ENCODE results near the gene NUP214. TPM values are rescaled to one million over a fixed set of nuclear protein-coding genes. Genes with fewer than 3 reads are reported as not detected.
A peak's percentile ranks its signal among the peaks of the same experiment; 100 is the strongest.

The NUP214 gene
- total RNA-seq, 1 donor from 2014 or later: 16.4 TPM

DNA sequence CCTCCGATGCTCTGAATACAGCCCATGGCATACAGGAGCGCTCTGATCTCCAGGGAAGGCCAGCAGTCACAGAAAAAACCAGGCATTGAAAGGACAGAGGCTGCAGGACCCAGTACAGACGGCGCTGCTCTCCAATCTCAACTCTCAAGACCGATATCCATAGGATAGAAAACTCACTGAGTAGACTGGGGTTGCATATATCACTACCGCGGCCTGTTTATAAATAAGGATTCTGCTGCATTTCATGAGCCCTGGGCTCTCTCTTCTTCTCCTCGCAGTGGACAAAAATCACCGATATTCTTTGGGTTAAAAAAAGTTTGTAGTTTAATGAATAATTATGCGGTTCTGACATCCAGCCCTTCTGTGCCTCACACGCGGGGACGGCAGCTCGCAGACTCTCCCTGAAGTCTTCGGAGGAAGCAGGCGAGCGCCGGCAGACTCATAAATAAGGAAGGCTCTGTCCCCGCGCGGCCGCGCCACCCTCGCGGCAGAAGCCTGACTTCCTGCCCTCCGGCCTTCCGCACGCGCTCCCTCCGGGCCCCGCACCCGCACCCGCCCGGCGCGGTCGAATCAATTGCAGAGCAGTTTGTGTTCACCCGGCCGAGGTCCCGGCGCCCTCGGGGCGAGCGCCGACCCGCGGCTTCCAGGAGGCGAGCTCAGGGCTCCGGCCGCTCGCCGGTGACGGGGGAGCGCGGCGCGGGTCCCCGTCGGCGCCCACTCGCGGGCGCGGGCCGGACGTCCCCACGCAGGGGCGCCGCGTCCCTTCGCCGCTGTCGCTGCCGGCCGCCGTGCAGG, 150.9 kb downstream of the NUP214 start, which contains the start of gene FAM78A:
FAM78A (minus strand) TSS at position 417 of the 795 bp plus-strand sequence; CDS start at position 86, 331 bp downstream.
- DNase-seq (ENCODE audit: low read depth): no peak

DNA sequence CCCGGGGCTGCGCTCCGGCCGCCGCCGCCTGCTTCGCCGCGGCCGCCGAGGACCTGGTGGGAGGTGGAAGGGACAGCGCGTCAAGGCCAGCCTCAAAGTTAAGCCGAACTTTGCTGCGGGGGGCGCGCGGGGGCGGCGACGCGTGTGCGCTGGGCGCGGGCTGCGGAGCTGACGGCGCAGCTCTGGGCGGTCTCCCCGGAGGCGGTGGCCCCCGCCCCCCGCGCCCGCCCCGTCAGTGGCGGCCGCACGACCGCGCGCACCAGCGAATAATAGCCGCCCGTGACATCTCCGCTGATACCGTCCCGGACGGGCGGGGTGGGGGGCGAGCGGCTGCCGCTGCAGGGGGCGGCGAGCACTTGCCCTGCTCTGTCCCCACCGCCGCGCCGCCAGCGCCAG, 151.5 kb downstream of the NUP214 start:
- DNase-seq (ENCODE audit: low read depth): no peak

DNA sequence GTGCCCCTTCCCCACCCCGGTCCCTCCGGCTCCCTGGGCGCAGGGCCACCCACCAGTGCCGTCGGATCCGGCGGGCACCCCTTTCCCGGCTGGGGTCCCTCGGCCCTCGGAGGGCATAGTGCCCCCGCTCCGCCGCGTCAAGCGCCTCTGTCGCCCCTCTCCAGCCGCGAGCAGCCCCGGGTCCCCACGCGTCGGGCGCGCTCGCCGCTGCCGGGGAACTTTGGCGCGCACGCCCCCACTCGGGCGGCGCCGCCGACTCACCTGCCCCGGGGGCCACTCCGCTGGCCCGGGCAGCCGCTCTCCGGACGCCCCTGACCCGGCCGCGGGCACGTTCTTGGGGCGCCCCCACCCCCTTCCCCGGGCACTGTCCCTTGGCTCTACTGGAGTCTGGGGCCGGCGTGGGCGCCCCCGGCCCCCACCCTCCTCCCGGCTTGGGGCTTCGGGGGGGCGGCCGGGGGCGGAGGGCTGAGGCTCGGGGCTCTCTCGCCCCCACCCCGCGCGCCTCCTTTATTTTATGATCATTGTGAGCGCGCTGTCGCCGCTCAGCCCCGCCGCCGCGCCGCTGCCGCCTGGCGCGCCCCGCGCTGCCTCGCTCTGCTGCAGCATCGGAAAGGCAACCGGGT, 152.0 kb downstream of the NUP214 start:
- DNase-seq (ENCODE audit: low read depth): no peak

DNA sequence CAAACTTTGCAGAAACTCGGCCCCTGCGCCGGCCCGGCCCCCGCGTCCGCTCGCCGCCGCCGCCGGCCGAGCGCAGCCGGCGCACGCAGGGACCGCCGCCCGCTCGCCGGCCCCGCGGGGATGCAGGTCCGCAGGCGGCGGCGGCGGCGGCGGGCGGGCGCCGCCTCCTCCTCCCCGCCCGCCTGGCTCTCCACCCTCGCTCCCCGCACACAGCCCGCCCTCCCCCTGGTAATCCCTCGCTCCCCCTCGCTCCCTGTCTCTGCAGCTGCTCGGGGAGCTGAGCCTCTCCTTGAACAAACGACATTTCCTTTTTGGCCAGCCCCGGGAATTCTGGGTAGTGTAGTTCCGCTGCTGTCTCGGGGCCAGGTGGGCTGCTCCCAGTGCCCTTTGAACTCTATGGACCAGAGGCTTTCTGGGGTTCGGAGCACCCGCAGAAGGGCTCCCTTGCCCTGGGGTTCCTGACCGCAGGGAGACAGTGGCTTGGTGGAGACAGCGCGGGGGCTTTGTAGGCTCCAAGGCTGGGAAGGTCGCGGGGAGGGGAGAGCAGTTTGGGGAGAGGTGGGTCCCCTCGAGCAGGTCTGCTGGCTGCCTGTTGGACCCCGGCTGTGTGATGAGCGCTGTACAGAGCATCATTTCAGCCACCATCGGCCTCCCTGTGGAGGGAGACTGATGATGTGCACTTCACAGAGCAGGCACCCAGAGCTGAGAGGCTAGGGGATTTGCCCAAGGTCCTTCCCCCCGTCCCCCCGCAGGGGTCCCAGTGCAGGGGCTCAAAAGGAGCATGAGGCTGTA, 152.7 kb downstream of the NUP214 start:
- peak; percentile 94 for DNase-seq (ENCODE audit: low read depth)

DNA sequence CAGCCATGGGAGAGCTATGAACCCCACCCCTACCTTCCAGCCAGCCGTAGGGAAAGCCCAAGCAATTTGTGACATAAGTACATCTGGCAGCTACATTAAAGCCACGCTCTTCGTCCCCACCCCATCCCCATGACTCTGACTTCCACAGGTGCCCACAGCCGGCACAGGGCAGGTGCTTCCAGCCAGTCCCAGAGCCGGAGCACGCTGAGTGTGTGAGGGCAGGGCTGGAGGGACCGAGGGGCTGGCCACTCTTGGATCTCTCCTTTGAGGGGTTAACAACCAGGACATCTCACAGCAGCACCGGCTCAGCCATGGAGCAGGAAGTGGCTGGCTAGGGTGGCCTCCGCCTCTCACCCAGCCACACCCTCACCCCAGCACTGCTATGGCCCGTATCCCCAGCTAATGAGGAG, 153.3 kb downstream of the NUP214 start:
- no peak for DNase-seq (ENCODE audit: low read depth)

DNA sequence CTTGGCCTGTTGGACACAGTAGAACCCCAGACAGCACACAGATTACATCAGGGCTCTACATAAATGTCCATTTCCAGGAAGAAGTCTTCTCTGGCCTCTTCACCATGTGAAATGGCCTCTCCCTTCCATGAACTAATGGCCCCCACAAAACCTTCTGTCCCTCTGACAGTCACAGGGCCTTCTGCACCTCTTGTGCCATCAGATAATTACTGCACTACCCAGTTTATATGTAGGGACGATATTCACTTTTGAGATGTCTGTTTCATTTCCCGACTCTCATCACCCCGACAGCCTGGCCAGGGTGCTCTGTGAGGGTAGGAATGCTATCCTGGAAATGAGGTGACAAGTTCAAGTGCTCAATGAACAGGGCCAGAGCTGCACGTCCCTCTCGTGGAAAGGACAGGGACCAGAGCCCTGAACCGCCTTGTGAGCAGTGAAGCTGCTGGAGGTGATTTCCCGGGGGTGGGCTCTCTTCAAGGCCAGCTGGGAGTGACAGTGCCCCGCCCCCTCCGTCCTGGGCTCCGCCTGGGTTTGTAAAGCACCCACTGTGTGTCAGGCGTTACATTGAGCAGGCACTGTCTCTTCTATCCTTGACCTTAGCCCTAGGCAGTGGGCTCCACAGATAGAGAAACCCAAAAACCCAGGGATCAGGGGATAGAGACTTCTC, 153.9 kb downstream of the NUP214 start:
- no peak for DNase-seq (ENCODE audit: low read depth)

DNA sequence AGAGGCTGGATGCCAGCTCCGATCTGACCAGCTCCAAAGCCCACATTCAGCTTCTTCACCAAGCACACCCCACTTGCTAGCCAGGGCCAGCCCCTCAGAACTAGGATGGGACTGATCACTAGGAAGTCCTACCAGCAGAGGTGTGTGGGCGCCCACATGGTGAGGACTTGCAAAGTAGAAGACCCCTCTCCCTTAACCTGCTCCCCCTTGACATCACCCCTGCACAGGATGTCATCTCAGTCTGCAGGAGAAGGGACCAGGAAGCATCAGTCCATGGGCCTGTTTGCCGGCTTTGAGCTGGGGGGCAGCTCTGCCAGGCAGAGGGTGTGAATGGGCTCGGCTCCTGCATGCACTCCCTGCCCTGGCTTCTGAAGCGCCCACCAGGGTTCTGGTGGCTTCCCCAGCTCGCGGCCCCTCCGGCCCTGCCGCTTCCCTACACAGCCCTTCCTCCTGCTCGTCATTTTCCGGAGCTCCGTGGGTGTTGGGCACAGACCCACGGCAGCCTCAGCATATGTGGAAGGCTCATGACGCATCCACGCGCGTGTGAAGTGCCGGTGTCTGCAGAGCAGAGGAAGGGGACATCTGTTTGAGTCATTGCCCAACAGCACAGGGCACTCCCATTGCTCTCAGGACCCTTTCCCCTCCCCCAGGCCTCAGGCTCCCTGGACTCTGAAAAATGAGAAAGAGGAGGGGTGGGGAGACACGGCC, 154.6 kb downstream of the NUP214 start:
- DNase-seq (ENCODE audit: low read depth): no peak

DNA sequence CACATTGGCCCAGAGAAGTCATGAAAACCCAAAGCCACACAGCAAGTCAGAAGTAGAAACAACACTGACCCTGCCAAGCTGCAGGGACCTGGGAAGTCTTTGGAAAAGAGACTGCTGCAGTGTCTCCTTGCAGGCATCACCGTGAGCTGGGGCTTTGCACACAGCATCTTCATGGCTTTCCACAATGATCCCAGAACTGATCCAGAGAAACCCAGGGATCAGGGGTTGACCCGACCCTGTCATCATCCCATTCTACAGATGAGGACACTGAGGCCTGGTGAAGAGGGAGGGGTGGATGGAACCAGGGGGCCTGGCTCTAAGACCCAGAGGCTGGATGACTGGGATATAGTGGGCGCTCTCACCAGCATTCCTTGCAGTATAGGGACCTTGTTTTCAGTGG, 155.3 kb downstream of the NUP214 start:
- DNase-seq (ENCODE audit: low read depth): no peak

DNA sequence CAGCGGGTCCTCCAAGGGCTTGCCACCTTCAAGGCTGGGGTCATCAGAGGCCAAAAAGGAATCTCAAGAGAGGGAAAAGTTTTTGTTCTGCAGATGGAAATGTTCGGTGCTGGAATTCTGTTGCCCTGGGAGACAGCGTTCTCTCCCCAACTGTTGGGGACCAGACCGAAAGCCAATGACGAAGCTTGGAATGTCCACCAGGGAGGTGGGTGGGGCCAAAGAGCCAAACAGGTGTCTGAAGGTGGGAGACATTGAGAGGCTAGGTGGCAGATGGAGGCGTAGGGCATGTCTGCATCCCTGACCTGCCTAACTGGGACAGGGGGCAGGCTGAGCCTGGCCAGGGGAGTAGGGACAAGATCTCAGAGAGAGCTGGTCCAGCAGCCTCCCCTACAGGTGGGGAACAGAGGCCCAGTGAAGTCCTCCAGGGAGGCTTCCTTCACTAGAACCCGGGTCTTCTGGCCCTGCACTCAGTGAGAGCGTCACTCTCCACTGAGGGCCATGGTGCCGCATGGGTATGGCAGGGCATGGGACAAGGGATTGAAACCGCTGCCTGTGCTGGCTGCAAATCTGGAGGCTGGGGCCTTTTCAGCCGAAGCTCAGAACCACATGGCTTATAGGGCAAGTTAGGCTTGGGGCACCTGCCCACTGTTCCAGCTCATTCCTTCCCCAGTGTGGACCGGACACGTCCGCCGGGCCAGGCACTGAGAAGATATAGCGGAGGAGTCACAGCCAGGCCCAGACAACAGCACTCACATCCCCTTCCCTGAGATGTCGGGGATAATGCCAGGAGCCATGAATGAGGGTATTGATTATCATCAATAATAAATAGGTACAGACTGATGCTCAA, 156.0 kb downstream of the NUP214 start:
- DNase-seq (ENCODE audit: low read depth): no peak

DNA sequence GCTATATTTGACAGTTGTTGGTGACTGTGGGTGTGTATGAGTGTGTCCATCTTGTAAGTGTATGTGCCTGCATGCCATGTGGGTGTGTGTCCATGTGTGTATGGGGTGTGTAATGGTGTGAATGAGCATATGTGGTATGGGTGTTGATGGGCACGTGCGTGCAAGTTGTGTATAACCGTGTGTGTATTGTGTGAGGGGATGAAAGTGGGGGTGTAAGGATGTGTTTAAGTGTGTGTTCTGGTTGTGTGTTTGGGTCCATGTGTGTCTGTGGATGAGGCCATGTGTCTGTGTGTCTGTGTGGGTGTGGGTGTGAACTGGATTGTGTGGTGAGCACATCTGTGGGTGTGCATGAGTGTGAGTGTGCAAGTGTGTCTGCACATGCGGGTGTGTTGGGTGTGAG, 156.8 kb downstream of the NUP214 start:
- no peak for DNase-seq (ENCODE audit: low read depth)

DNA sequence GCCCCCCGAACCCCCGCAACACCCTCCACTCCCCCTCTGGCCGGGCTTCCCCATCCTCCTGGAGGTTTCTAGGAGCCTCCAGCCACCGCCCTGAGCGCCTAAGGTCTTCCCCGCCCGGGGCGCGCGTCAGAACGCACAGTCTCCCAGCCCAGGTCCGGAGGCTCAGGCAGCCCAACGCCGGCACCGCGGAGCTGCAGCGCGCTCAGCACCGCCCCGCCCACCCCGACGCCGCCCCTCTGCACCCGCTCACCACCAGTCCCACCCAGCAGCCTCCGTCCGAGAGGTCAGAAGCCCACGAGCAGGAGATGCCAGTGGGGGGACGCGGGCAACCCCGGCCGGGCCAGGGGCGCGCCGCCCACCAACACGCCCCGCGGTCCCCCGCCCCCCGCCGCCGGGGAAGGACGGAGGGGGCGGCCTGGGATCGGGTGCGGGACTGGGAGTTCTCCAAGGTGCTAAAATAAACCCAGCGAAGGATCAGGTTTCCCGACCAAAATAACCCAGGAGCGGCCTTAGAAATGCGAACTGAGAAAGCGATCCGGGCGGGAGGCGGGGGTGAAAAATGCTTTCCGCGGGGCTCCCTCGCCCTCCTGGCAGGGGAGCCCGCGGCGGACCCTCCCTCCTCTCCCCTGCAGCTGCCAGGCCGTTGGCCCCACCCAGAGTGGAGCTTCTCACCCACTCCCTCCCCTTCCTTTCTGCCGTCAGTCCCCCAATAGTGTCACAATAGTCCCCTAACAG, 157.5 kb downstream of the NUP214 start:
- peak; percentile 81 for DNase-seq (ENCODE audit: low read depth)

Other genes with a start within 250 kb of the NUP214 start
- not detected in 2 replicates for gene QRFP, start 228.8 kb upstream of the NUP214 start, total RNA-seq
- gene FIBCD1, start 186.3 kb upstream of the NUP214 start, total RNA-seq: 0.36 and 0.48 TPM in 2 replicates
- 0.03 and 0.26 TPM in 2 replicates for gene LAMC3, start 116.4 kb upstream of the NUP214 start, total RNA-seq
- 75.4 and 163 TPM in 2 replicates for gene AIF1L, start 29.1 kb upstream of the NUP214 start, total RNA-seq
- 6.1 and 7.0 TPM in 2 replicates for gene FAM78A, start 150.9 kb downstream of the NUP214 start, total RNA-seq
- gene PLPP7, start 164.1 kb downstream of the NUP214 start, total RNA-seq: 63.5 and 92.3 TPM in 2 replicates